ENCODE data around the gene RABGAP1L. TPM values are rescaled to one million over a fixed set of nuclear protein-coding genes. Genes with fewer than 3 reads are reported as not detected.

Gene RABGAP1L
- total and polyA plus RNA-seq, 10 of the 15 experiments (the other 5 are each of a cell fraction or from before 2014, with no cell fraction given): 5.8 to 194 (median 113) TPM

DNA sequence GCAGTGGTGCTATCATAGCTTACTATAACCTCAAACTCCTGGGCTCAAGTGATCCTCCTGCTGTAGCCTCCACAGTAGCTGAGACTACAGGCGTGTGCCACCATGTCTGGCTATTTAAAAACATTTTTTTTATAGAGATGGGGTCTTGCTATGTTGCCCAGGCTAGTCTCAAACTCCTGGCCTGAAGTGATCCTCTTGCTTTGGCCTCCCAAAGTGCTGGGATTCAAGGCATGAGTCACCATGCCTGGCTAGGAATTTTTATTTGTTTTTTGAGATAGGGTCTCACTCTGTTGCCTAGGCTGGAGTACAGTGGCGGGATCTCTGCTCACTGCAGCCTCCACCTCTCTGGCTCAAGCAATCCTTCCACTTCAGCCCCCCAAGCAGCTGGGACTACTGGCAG is 8.8 kb upstream of the RABGAP1L start:
- no peak for TF ChIP-seq ASH2L (IDR thresholded peaks at IDR 0.05; ENCODE audit: borderline replicate concordance, low read depth)
- TF ChIP-seq ZNF622 (IDR thresholded peaks at IDR 0.05): no peak
- TF ChIP-seq, protein P1, sequence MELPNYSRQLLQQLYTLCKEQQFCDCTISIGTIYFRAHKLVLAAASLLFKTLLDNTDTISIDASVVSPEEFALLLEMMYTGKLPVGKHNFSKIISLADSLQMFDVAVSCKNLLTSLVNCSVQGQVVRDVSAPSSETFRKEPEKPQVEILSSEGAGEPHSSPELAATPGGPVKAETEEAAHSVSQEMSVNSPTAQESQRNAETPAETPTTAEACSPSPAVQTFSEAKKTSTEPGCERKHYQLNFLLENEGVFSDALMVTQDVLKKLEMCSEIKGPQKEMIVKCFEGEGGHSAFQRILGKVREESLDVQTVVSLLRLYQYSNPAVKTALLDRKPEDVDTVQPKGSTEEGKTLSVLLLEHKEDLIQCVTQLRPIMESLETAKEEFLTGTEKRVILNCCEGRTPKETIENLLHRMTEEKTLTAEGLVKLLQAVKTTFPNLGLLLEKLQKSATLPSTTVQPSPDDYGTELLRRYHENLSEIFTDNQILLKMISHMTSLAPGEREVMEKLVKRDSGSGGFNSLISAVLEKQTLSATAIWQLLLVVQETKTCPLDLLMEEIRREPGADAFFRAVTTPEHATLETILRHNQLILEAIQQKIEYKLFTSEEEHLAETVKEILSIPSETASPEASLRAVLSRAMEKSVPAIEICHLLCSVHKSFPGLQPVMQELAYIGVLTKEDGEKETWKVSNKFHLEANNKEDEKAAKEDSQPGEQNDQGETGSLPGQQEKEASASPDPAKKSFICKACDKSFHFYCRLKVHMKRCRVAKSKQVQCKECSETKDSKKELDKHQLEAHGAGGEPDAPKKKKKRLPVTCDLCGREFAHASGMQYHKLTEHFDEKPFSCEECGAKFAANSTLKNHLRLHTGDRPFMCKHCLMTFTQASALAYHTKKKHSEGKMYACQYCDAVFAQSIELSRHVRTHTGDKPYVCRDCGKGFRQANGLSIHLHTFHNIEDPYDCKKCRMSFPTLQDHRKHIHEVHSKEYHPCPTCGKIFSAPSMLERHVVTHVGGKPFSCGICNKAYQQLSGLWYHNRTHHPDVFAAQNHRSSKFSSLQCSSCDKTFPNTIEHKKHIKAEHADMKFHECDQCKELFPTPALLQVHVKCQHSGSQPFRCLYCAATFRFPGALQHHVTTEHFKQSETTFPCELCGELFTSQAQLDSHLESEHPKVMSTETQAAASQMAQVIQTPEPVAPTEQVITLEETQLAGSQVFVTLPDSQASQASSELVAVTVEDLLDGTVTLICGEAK (IDR thresholded peaks at IDR 0.05; ENCODE audit: borderline replicate concordance): no peak
- no peak for TF ChIP-seq CHD4 (IDR thresholded peaks at IDR 0.05)
- no peak for TF ChIP-seq HDAC6 (IDR thresholded peaks at IDR 0.05; ENCODE audit: unreplicated experiment)
- TF ChIP-seq, protein P2, sequence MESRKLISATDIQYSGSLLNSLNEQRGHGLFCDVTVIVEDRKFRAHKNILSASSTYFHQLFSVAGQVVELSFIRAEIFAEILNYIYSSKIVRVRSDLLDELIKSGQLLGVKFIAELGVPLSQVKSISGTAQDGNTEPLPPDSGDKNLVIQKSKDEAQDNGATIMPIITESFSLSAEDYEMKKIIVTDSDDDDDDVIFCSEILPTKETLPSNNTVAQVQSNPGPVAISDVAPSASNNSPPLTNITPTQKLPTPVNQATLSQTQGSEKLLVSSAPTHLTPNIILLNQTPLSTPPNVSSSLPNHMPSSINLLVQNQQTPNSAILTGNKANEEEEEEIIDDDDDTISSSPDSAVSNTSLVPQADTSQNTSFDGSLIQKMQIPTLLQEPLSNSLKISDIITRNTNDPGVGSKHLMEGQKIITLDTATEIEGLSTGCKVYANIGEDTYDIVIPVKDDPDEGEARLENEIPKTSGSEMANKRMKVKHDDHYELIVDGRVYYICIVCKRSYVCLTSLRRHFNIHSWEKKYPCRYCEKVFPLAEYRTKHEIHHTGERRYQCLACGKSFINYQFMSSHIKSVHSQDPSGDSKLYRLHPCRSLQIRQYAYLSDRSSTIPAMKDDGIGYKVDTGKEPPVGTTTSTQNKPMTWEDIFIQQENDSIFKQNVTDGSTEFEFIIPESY (IDR thresholded peaks at IDR 0.05): no peak
- TF ChIP-seq RBBP5 (conservative IDR thresholded peaks at IDR 0.05): no peak
- TF ChIP-seq, protein P3, sequence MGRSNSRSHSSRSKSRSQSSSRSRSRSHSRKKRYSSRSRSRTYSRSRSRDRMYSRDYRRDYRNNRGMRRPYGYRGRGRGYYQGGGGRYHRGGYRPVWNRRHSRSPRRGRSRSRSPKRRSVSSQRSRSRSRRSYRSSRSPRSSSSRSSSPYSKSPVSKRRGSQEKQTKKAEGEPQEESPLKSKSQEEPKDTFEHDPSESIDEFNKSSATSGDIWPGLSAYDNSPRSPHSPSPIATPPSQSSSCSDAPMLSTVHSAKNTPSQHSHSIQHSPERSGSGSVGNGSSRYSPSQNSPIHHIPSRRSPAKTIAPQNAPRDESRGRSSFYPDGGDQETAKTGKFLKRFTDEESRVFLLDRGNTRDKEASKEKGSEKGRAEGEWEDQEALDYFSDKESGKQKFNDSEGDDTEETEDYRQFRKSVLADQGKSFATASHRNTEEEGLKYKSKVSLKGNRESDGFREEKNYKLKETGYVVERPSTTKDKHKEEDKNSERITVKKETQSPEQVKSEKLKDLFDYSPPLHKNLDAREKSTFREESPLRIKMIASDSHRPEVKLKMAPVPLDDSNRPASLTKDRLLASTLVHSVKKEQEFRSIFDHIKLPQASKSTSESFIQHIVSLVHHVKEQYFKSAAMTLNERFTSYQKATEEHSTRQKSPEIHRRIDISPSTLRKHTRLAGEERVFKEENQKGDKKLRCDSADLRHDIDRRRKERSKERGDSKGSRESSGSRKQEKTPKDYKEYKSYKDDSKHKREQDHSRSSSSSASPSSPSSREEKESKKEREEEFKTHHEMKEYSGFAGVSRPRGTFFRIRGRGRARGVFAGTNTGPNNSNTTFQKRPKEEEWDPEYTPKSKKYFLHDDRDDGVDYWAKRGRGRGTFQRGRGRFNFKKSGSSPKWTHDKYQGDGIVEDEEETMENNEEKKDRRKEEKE (IDR thresholded peaks at IDR 0.05): no peak
- TF ChIP-seq, protein P4, sequence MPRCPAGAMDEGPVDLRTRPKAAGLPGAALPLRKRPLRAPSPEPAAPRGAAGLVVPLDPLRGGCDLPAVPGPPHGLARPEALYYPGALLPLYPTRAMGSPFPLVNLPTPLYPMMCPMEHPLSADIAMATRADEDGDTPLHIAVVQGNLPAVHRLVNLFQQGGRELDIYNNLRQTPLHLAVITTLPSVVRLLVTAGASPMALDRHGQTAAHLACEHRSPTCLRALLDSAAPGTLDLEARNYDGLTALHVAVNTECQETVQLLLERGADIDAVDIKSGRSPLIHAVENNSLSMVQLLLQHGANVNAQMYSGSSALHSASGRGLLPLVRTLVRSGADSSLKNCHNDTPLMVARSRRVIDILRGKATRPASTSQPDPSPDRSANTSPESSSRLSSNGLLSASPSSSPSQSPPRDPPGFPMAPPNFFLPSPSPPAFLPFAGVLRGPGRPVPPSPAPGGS (IDR thresholded peaks at IDR 0.05; ENCODE audit: borderline replicate concordance, insufficient read depth, low read depth, low read length, poor library complexity, severe bottlenecking): no peak
- no peak for TF ChIP-seq SIN3A (IDR thresholded peaks at IDR 0.05; ENCODE audit: low read depth, low read length)
- TF ChIP-seq NFIC (IDR thresholded peaks at IDR 0.05; ENCODE audit: low read depth, low read length): no peak
- no peak for TF ChIP-seq CREB1 (IDR thresholded peaks at IDR 0.05; ENCODE audit: low read depth)
- H3K36me3 ChIP-seq (ENCODE audit: control insufficient read depth in 2 of 2, insufficient read depth in 2 of 2, low read length in 1 of 2): no peaks in the 10 kb centered on the region
- WGBS (ENCODE audit: insufficient coverage, insufficient replicate concordance, low lambda C conversion rate, missing lambda C conversion rate): 100% methylated on average over 2 of the region's 2 CpGs
- intact Hi-C loops (cut with micrococcal nuclease; ENCODE audit: unreplicated experiment) (loop anchor here (10.0 kb wide), 1 partner anchor 594 kb away; no protein-coding TSS in a partner anchor), in situ Hi-C loops (cut with MboI) (no loop called here)
- CTCF ChIA-PET: no interaction called here
- H3K4me2 ChIP-seq (ENCODE audit: control insufficient read depth, insufficient read depth): no peak overlapping the region
- H3K9ac ChIP-seq (ENCODE audit: control insufficient read depth, insufficient read depth, low read length): no peak overlapping the region
- H3K4me1 ChIP-seq (ENCODE audit: control insufficient read depth, insufficient read depth, low read length): peaks cover 10% of the 10 kb centered on the region
- no peak overlapping the region for H3K4me3 ChIP-seq
- RAD21 ChIA-PET (ENCODE audit: unreplicated experiment): no interaction called here
- H2AFZ ChIP-seq (ENCODE audit: control insufficient read depth, low read depth, low read length): no peak overlapping the region
- H3K79me2 ChIP-seq (ENCODE audit: control insufficient read depth, insufficient read depth, low read length): no peaks in the 10 kb centered on the region
- H3K27ac ChIP-seq (ENCODE audit: control insufficient read depth, insufficient read depth): no peak overlapping the region
- POLR2A ChIA-PET: no interaction called here
- H3K9me3 ChIP-seq (replicated peaks; ENCODE audit: control insufficient read depth, insufficient read depth, low read length): peaks cover 1% of the 10 kb centered on the region; the same call in 1 of the 3 replicates
- SMC1A ChIA-PET (ENCODE audit: uncharacterized antibody, unreplicated experiment): no interaction called here
- no peak for FAIRE-seq
- H4K20me1 ChIP-seq (ENCODE audit: control insufficient read depth, insufficient read depth): no peaks in the 10 kb centered on the region
- BruUV-seq (replicated peaks): no TSS peak
- H3K27me3 ChIP-seq (replicated peaks in 1 of 2; ENCODE audit: control insufficient read depth in 2 of 2, insufficient read depth in 2 of 2, low read length in 1 of 2): no peaks in the 10 kb centered on the region
- DNase-seq (ENCODE audit: low read depth, low spot score): no peak
- no peak for ATAC-seq

Measured in GM12878 (cell line).